ENCODE data around the gene PTPN14.

PTPN14 gene

GRCh38 chr1:214362188-214362882 is 189.1 kb downstream of the PTPN14 start:
- no peak for DNase-seq (ENCODE audit: low read depth)

GRCh38 chr1:214361636-214362035 is 189.8 kb downstream of the PTPN14 start:
- no peak for DNase-seq (ENCODE audit: low read depth)

- no peak for DNase-seq (ENCODE audit: low read depth)
These were observed 190.8 kb downstream of the PTPN14 start for GRCh38 chr1:214360525-214361164.

- DNase-seq (ENCODE audit: low read depth) = no peak
These were observed 191.3 kb downstream of the PTPN14 start for GRCh38 chr1:214360116-214360515.

- no peak for DNase-seq (ENCODE audit: low read depth)
These were observed 196.8 kb downstream of the PTPN14 start for GRCh38 chr1:214354440-214355148.

GRCh38 chr1:214352838-214353237 is 198.6 kb downstream of the PTPN14 start:
- DNase-seq (ENCODE audit: low read depth) = no peak

- no peak for DNase-seq (ENCODE audit: low read depth)
These were observed 199.7 kb downstream of the PTPN14 start for GRCh38 chr1:214351551-214352277.

- no peak for DNase-seq (ENCODE audit: low read depth)
These were observed 201.6 kb downstream of the PTPN14 start for GRCh38 chr1:214349781-214350180.

- DNase-seq (ENCODE audit: low read depth) = no peak
These were observed 202.4 kb downstream of the PTPN14 start for GRCh38 chr1:214349008-214349407.

GRCh38 chr1:214344897-214345296 is 206.5 kb downstream of the PTPN14 start:
- no peak for DNase-seq (ENCODE audit: low read depth)

- no peak for DNase-seq (ENCODE audit: low read depth)
These were observed 208.9 kb downstream of the PTPN14 start for GRCh38 chr1:214342525-214342924.

- DNase-seq (ENCODE audit: low read depth) = no peak
These were observed 209.5 kb downstream of the PTPN14 start for GRCh38 chr1:214341932-214342331.

- no peak for DNase-seq (ENCODE audit: low read depth)
These were observed 209.9 kb downstream of the PTPN14 start for GRCh38 chr1:214341459-214341858.

GRCh38 chr1:214338212-214338611 is 213.2 kb downstream of the PTPN14 start:
- no peak for DNase-seq (ENCODE audit: low read depth)

GRCh38 chr1:214337511-214337910 is 213.9 kb downstream of the PTPN14 start:
- DNase-seq (ENCODE audit: low read depth) = no peak

- no peak for DNase-seq (ENCODE audit: low read depth)
These were observed 214.4 kb downstream of the PTPN14 start for GRCh38 chr1:214337015-214337414.

GRCh38 chr1:214335567-214335966 is 215.8 kb downstream of the PTPN14 start:
- DNase-seq (ENCODE audit: low read depth) = no peak

GRCh38 chr1:214332946-214333798 is 218.2 kb downstream of the PTPN14 start:
- no peak for DNase-seq (ENCODE audit: low read depth)

GRCh38 chr1:214331827-214332423 is 219.5 kb downstream of the PTPN14 start:
- peak; percentile 20 for DNase-seq (ENCODE audit: low read depth)

- no peak for DNase-seq (ENCODE audit: low read depth)
These were observed 220.2 kb downstream of the PTPN14 start for GRCh38 chr1:214331180-214331579.

GRCh38 chr1:214330715-214331114 is 220.7 kb downstream of the PTPN14 start:
- no peak for DNase-seq (ENCODE audit: low read depth)
